Measurements from ENCODE around the gene ELK4.

The ELK4 gene

GRCh38 chr1:205597691-205598314 is 34.0 kb downstream of the ELK4 start:
- no peak for DNase-seq (ENCODE audit: extremely low read depth in 1 of 2, low read depth in 1 of 2)

- DNase-seq (ENCODE audit: extremely low read depth in 1 of 2, low read depth in 1 of 2) = no peak
These were observed 34.9 kb downstream of the ELK4 start for GRCh38 chr1:205596876-205597275.

GRCh38 chr1:205595861-205596260 is 36.0 kb downstream of the ELK4 start:
- no peak for DNase-seq (ENCODE audit: extremely low read depth in 1 of 2, low read depth in 1 of 2)

- DNase-seq (ENCODE audit: extremely low read depth in 1 of 2, low read depth in 1 of 2) = no peak
These were observed 36.4 kb downstream of the ELK4 start for GRCh38 chr1:205595435-205595834.

- no peak for DNase-seq (ENCODE audit: extremely low read depth in 1 of 2, low read depth in 1 of 2)
These were observed 37.0 kb downstream of the ELK4 start for GRCh38 chr1:205594846-205595245.

- DNase-seq (ENCODE audit: extremely low read depth in 1 of 2, low read depth in 1 of 2) = no peak
These were observed 37.8 kb downstream of the ELK4 start for GRCh38 chr1:205593967-205594366.

- DNase-seq (ENCODE audit: extremely low read depth in 1 of 2, low read depth in 1 of 2) = no peak
These were observed 38.3 kb downstream of the ELK4 start for GRCh38 chr1:205593532-205593931.

- DNase-seq (ENCODE audit: extremely low read depth in 1 of 2, low read depth in 1 of 2) = no peak
These were observed 39.3 kb downstream of the ELK4 start for GRCh38 chr1:205592443-205593003.

GRCh38 chr1:205591522-205592351 is 40.1 kb downstream of the ELK4 start:
- DNase-seq (ENCODE audit: extremely low read depth in 1 of 2, low read depth in 1 of 2) = peak; percentile 73 to 81

- DNase-seq (ENCODE audit: extremely low read depth in 1 of 2, low read depth in 1 of 2) = no peak
These were observed 40.9 kb downstream of the ELK4 start for GRCh38 chr1:205590777-205591513.

- no peak for DNase-seq (ENCODE audit: extremely low read depth in 1 of 2, low read depth in 1 of 2)
These were observed 41.4 kb downstream of the ELK4 start for GRCh38 chr1:205590457-205590768.

GRCh38 chr1:205589618-205590456 is 42.0 kb downstream of the ELK4 start:
- DNase-seq (ENCODE audit: extremely low read depth in 1 of 2, low read depth in 1 of 2) = no peak

- no peak for DNase-seq (ENCODE audit: extremely low read depth in 1 of 2, low read depth in 1 of 2)
These were observed 42.8 kb downstream of the ELK4 start for GRCh38 chr1:205589046-205589445.

- DNase-seq (ENCODE audit: extremely low read depth in 1 of 2, low read depth in 1 of 2) = peak in 1 of 2 donors; percentile 29
These were observed 43.2 kb downstream of the ELK4 start for GRCh38 chr1:205588636-205589035.

GRCh38 chr1:205587581-205587980 is 44.2 kb downstream of the ELK4 start:
- no peak for DNase-seq (ENCODE audit: extremely low read depth in 1 of 2, low read depth in 1 of 2)

GRCh38 chr1:205585835-205586785 is 45.7 kb downstream of the ELK4 start:
- no peak for DNase-seq (ENCODE audit: extremely low read depth in 1 of 2, low read depth in 1 of 2)

- no peak for DNase-seq (ENCODE audit: extremely low read depth in 1 of 2, low read depth in 1 of 2)
These were observed 46.5 kb downstream of the ELK4 start for GRCh38 chr1:205585169-205585834.

GRCh38 chr1:205584732-205585131 is 47.1 kb downstream of the ELK4 start:
- no peak for DNase-seq (ENCODE audit: extremely low read depth in 1 of 2, low read depth in 1 of 2)
